GM21825 (cell line): ENCODE results near the gene CFTR.

Experiments
- ATAC-seq: cut with Tn5 transposase; IDR thresholded peaks from one replicate; pipeline ENCODE4 v1.9.1; 2021; ENCODE audit warnings: mild to moderate bottlenecking, moderate library complexity; ENCODE audit not compliant: unreplicated experiment

CFTR gene

DNA sequence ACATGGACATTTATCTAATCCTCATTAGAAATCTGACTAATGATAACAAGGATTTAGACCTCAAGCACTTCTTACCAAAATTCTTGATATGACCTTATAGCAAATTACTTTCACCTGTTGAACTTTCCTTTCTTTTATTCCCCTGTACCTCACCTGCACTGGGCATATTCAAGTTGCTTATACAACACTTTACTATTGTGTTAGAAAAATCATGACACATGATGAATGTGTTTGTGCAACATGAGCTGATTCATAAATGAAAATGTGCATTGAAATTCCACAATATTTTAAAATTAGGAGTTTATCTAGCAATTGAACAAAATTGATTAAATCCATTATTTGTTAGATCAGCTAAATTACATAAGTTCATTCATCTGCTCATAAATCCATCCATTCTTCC, 160.6 kb downstream of the CFTR start:
- no peak for ATAC-seq

DNA sequence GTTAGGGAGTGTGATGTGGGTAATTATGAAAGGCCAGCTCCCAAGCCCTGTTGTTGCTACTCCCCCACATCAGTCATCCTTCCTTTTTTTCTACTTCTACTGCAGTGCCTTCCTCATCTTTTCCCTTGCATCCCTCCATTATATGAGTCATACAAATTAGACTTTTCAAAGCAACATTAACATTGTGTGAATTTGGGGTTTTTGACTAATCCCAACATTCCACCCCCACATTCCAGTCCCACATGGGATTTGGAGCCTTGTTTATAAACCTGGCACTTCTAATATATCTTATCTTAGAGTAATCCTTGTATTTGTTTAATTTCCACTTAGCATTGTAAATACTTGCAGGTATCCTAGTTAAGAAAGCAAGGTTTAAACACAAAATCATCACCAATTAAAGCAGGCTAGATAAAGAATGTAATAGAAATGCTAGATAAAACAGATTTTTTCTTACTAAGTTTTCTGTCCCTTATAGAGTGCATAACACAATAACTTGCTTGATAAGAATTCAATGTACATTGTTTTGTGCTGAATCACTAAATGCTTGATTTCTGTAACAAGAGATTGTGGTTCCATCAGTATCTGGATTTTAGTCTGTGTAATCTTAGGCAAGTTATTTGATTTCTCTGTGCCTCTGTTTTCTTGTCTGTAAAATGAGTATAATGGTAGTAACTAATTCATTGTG, 165.8 kb downstream of the CFTR start:
- no peak for ATAC-seq

DNA sequence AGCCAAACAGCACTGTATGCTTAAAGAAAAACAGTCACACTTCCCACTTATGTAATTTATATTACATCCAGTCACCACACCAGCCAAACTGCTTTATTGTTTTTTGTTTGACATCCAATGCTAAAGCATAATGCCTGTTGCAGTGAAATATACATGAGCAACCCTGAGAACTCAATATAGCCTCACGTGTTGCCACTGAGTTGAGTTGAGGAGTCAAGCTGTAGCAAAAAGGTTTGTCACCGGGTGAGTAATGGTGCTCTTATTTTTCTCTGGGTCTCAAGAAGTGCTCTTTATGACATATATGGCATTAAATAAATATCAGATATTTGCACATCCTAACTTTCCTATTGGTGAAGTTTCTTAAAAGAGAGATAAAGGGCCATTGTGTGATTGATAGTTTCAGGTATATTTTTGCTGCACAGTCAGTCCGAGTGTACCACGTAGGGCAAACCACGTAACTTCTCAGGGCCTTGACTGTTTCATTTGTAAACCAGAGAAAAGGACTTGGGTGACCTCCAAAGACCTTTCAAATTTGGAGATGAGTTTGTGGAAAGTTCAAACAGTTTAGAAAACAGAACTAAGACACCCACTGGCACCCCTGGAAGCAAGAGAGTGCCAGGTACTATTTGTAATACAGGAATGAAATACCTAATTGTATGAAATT, 168.5 kb downstream of the CFTR start:
- no peak for ATAC-seq

DNA sequence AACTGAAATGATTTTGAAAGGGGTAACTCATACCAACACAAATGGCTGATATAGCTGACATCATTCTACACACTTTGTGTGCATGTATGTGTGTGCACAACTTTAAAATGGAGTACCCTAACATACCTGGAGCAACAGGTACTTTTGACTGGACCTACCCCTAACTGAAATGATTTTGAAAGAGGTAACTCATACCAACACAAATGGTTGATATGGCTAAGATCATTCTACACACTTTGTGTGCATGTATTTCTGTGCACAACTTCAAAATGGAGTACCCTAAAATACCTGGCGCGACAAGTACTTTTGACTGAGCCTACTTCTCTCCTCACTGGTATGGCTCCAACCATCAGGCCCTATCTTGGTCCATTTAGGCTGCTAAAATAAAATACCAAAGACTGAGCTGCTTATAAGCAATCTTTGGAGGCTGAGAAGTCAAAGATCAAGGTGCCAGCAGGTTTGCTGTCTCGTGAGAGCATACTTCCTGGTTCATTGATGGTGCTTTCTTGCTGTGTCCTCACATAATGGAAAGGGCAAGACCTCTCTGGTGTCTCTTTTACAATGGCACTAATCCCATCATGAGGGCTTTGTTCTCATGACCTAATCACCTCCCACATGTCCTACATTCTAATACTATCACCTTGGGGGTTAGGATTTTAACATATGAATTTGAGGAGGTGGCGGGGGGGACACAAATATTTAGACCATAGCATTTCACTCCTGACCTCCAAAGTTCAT, 173.3 kb downstream of the CFTR start:
- no peak for ATAC-seq

GRCh38 chr7:117654780-117655179, 175.0 kb downstream of the CFTR start:
- ATAC-seq = no peak

DNA sequence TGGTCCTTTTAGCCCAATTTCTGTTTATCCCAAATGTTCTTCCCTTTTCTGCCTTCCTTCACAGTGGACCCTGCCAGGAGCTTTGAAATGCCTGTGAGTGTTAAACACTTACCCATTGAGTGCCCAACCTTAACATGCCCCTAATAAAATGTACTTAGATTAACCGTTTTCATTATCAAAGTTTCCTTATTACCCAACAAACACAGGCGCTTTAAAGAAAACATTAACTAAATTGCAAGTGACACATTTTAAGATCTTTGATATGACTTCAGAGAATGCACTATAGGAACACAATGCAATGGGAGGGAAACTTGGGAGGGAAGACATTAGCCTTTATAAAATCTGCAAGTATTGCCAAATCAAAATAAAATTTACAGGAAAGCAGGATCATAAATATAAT, 177.0 kb downstream of the CFTR start:
- ATAC-seq = no peak

DNA sequence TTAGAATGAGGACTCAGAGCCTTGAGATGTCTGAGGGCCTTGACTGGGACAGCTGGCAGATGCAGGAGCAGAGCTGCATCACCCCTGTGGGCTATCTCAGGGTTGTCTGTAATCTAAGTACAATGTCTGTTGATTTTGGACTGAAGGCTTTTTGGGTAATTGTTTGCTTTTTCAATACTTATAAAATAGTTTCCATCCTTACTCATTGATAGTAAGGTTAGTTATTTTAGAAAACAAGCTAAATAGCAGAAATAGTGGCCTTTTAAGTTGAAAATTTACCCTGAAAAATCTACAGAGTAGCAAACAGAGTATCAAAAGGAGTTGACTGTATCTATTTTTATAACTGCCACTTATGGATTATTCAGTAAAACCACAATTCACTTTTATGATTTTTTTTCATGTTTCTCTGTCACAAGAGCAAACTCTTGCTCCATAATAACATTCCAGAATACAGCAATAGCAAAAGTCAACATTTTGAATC, 179.7 kb downstream of the CFTR start:
- no peak for ATAC-seq

DNA sequence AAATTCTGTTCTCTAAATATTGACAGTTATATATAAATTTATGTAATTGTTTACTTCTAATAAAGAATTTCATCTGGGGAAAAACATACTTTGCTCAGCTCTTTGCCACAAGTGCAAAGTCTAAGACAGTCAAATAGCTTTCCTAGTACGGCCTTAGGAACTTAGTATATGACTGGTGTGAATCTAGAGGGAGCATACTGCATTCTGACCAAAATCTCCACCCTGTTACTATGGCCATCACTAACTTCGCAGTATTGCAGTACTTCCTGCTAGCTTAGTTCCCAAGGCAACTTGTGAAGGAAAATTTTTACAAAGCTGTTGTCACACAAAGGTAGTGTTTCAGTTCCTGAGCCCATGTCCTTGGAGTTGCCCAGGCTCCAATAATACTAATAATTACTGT, 181.5 kb downstream of the CFTR start:
- ATAC-seq = no peak

- ATAC-seq = no peak
Observed at GRCh38 chr7:117664047-117664446, 184.2 kb downstream of the CFTR start.

- no peak for ATAC-seq
Observed at GRCh38 chr7:117665368-117665767, 185.5 kb downstream of the CFTR start.

DNA sequence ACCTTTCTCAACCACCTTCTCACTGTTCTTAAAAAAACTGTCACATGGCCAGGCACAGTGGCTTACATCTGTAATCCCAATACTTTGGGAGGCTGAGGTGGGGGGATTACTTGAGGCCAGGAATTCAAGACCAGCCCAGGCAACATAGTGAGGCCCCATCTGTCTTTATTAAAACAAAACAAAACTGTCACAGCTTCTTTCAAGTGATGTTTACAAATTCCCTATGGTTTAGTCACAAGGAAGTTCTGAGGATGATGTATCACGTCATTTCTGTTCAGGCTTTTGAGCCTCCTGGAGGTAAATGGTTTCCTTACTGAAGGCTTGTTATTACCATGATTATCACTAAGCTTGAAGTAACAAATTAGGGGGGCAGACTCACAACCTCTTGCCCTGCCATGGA, 186.2 kb downstream of the CFTR start:
- ATAC-seq = no peak

- ATAC-seq = no peak
Observed at GRCh38 chr7:117666689-117667088, 186.9 kb downstream of the CFTR start.

- no peak for ATAC-seq
Observed at GRCh38 chr7:117667456-117667855, 187.6 kb downstream of the CFTR start.

GRCh38 chr7:117669818-117670217, 190.0 kb downstream of the CFTR start:
- ATAC-seq = no peak

DNA sequence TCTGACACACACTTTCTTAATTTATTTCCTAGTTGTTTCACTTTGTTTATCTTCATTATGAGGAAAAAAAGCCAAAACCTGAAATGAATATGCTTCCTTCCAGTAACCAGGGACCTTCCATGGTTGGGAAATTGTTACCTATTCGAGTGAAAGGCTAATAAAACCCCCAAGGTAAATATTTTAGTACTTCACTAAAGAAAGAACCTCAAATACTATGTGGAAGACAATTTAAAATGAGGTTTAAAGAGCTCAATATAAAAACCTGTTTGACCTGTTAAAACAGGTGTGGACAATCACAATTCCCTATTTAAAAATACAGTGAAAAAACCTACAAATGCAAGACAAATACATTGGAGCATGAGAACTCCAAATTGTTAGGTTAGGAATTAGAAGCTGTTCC, 192.6 kb downstream of the CFTR start:
- no peak for ATAC-seq

- no peak for ATAC-seq
Observed at GRCh38 chr7:117673367-117673766, 193.5 kb downstream of the CFTR start.

DNA sequence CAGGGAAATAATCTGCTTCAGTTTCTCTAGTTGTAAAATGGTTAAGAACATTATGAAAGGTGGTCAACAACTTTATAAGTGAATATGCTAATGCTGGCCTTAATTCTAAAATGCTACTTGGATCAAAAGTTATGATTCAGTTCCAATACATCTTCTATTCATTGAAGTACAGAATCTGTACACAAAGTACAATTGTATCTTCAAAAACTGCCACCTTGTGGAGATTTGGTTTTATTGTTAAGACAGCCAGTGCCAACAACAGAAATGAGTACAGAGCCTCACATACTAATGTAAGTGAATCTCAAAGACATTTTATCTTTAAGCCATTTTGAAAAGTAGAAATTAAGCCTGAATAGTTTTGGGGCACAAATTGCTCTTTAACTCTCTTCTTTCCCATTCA, 194.0 kb downstream of the CFTR start:
- ATAC-seq = no peak

DNA sequence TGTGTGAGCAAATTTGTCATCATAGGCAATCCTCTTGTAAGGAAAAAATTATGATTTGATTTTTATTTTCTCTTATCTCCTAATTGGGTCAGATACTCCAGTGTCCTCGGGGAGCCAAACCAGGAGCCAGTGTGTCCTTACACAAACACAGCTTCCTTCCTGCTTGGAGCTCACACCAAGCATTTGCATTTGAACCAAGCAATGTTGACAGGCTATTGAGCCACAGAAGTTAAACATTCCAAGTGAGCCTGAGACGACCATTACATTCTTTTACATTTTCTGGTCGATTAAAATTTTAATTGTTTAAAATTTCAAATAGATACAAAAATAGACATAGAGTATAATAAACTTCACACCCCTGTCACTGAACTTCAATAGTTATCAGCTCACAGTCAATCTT, 194.8 kb downstream of the CFTR start:
- ATAC-seq = no peak

DNA sequence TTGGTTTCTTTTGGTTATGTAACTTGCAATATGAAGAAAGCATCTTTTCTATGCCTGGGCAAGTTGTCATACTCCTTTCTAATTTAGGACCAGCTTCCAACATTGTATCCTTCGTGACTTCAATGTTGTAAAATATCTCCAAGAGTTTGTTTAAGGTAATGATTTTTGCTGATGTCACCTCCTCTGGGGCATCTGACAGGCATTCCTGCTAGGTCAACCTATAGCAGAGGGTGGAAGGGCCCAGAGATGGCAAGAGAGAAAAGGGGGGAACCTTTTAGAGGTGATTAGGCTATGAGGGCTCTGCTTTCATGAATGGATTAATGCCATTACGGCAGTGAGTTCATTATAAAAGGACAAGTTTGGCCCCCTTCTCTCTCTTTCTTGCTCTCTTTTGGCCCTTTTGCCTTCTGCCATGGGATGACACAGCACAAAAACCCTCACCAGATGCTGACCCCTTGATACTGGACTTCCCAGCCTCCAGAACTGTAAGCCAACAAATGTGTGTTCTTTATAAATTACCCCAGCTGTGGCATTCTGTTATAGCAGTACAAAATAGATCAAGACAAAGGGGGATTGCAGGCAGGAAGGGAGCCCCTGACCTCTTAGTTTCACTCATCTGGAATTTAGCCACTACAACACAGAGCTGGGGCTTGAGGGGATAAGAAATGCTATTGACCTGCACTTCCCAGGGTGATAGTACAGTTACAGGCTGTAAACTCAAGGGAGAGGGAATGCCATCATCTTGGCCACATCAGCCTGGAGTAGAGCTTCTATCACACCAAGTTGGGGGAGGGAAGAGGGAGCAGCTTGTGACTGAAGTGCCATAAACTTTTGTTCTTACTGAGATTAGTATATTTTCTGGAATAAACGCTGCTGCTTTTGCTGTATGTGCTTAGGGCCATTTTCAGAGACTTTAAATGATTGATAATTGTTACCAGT, 195.9 kb downstream of the CFTR start:
- no peak for ATAC-seq

GRCh38 chr7:117679120-117679519, 199.3 kb downstream of the CFTR start:
- ATAC-seq = no peak
